K562 (cell line): ENCODE results near the gene MEX3D. TPM values are rescaled to one million over a fixed set of nuclear protein-coding genes. Genes with fewer than 3 reads are reported as not detected.

ENCODE experiments used
- BRD4 ChIP-seq: fragments of 200-600 bp; sonication (generic); IDR thresholded peaks from 2 replicates; pipeline ENCODE4 v1.6.1; 2017; ENCODE audit warnings: inconsistent platforms
- CHD2 ChIP-seq: IDR thresholded peaks from 2 replicates; pipeline ENCODE4 v1.6.1; 2011; ENCODE audit warnings: low read depth, low read length
- CHD7 ChIP-seq: fragments of 200-600 bp; sonication (generic); IDR thresholded peaks from one replicate; pipeline ENCODE4 v1.6.1; 2012; ENCODE audit warnings: mild to moderate bottlenecking, low read depth, low read length, inconsistent platforms
- KLF1 ChIP-seq: fragments of 450-650 bp; IDR thresholded peaks from 2 replicates; pipeline ENCODE4 v1.6.1; 2016; ENCODE audit warnings: missing genetic modification characterization, missing compliant biosample characterization
- NFRKB ChIP-seq: fragments of 450-650 bp; IDR thresholded peaks from 2 replicates; pipeline ENCODE4 v1.6.1; 2016; ENCODE audit warnings: low read depth
- PHF20 ChIP-seq: fragments of 450-650 bp; IDR thresholded peaks from 2 replicates; pipeline ENCODE4 v1.6.1; 2018; ENCODE audit not compliant: partially characterized antibody
- PYGO2 ChIP-seq: fragments of 450-650 bp; IDR thresholded peaks from 2 replicates; pipeline ENCODE4 v1.6.1; 2016; ENCODE audit warnings: mild to moderate bottlenecking, missing genetic modification characterization, moderate library complexity, missing compliant biosample characterization
- RBM17 ChIP-seq: fragments of 200-400 bp; formaldehyde crosslinking; IDR thresholded peaks from 2 replicates; pipeline ENCODE4 v1.6.1; 2017; ENCODE audit warnings: low read depth, mild to moderate bottlenecking, low read length, borderline replicate concordance
- RFX1 ChIP-seq: fragments of 450-650 bp; IDR thresholded peaks from 2 replicates; pipeline ENCODE4 v1.6.1; 2016; ENCODE audit warnings: mild to moderate bottlenecking, moderate library complexity
- SPI1 ChIP-seq: IDR thresholded peaks from 2 replicates; pipeline ENCODE4 v1.6.1; 2011; ENCODE audit warnings: low read depth, low read length, control low read depth, borderline replicate concordance
- TEAD1 ChIP-seq, 2 experiments: fragments of 450-650 bp in 1 of 2; sonication (generic) in 1 of 2; formaldehyde crosslinking; IDR thresholded peaks; 2 replicates each; pipeline versions ENCODE4 v1.4.0 to v1.8.0; 2020 to 2022; ENCODE audit warnings: mild to moderate bottlenecking in 2 of 2, missing genetic modification reagents in 1 of 2
- ZNF12 ChIP-seq: sonication (generic); formaldehyde crosslinking; IDR thresholded peaks from 2 replicates; pipeline ENCODE4 v1.4.0; 2020; ENCODE audit warnings: mild to moderate bottlenecking, missing genetic modification reagents
- ZNF253 ChIP-seq: fragments of 250-450 bp; sonication (Bioruptor Pico); conservative IDR thresholded peaks from 2 replicates; pipeline ENCODE4 v1.6.1; 2021; ENCODE audit warnings: mild to moderate bottlenecking
- ZNF444 ChIP-seq: fragments of 250-450 bp; sonication (Bioruptor Pico); IDR thresholded peaks from 2 replicates; pipeline ENCODE4 v1.4.0; 2020; ENCODE audit warnings: mild to moderate bottlenecking, moderate library complexity
- polyA plus RNA-seq, 8 experiments: library from polyadenylated mRNA; depleted of rRNA in 4 of 8; stranded (reverse) in 5 of 8; unstranded in 3 of 8; fragments of >200 nt; fragmentation: Nextera tagmentation in 2 of 8; fragmentation: Illumina TruSeq in 1 of 8; extraction: Ambion mirVana in 2 of 8; extraction: Trizol in 1 of 8; gene quantifications; 2 replicates each; pipeline versions ENCODE4 v1.2.1 to v1.2.3, GENCODE V29; 2011 to 2014; ENCODE audit warnings: inconsistent platforms in 1 of 8, missing spikeins in 1 of 8
- total RNA-seq, 7 experiments: library from RNA; depleted of rRNA in 6 of 7; stranded (reverse); fragments of >200 nt in 6 of 7; fragmentation: Illumina TruSeq in 2 of 7; extraction: Trizol in 2 of 7; gene quantifications; 2 replicates each; pipeline versions ENCODE4 v1.2.1 to v1.2.3, GENCODE V29; 2011 to 2021; ENCODE audit warnings: low replicate concordance in 1 of 7
- TF ChIP-seq, protein P1 (sequence below): sonication (generic); formaldehyde crosslinking; IDR thresholded peaks from 2 replicates; pipeline ENCODE4 v1.8.1; 2023; ENCODE audit warnings: mild to moderate bottlenecking, missing genetic modification reagents, moderate library complexity

MEX3D gene
- total and polyA plus RNA-seq, 9 of the 15 experiments (the other 6 are each of a cell fraction or from before 2014, with no cell fraction given): 1.7 to 39.3 (median 5.7) TPM

GRCh38 chr19:1605236-1606137, 37.4 kb upstream of the MEX3D start, which contains the start of gene UQCR11 (continued):
- TF ChIP-seq KLF1 (tag): no peak
- TF ChIP-seq, protein P1, sequence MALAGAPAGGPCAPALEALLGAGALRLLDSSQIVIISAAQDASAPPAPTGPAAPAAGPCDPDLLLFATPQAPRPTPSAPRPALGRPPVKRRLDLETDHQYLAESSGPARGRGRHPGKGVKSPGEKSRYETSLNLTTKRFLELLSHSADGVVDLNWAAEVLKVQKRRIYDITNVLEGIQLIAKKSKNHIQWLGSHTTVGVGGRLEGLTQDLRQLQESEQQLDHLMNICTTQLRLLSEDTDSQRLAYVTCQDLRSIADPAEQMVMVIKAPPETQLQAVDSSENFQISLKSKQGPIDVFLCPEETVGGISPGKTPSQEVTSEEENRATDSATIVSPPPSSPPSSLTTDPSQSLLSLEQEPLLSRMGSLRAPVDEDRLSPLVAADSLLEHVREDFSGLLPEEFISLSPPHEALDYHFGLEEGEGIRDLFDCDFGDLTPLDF (CRISPR knock-in tag): peak; percentile 44
- TF ChIP-seq RFX1: peak; percentile 81
- TF ChIP-seq PHF20: no peak
- TF ChIP-seq CHD7: no peak
- TF ChIP-seq NFRKB: no peak
- TF ChIP-seq SPI1: no peak
- TF ChIP-seq BRD4: peak; percentile 24; the same call in 1 of the 2 replicates
- no peak for TF ChIP-seq PYGO2 (tag)
- TF ChIP-seq ZNF253: no peak
- no peak for TF ChIP-seq ZNF12 (CRISPR knock-in tag)
- TF ChIP-seq TEAD1 (CRISPR knock-in tag; IDR thresholded peaks at IDR 0.05): no peak
- no peak for TF ChIP-seq CHD2
- TF ChIP-seq RBM17: no peak
- TF ChIP-seq ZNF444 (CRISPR knock-in tag): no peak
